RWPE1 (cell line): ENCODE results near the gene MPPED2.

Experiments used
- CTCF ChIA-PET: fragments of 350-600 bp; sonication (Branson Sonifier 250); formaldehyde crosslinking; extraction: SDS; loops from one replicate; lab custom pipeline; 2021; lab: Yijun Ruan, JAX
- POLR2A ChIA-PET: fragments of 400-600 bp; formaldehyde crosslinking; extraction: SDS; loops from one replicate; lab custom pipeline; 2020; ENCODE audit warnings: antibody characterized with exemption; ENCODE audit not compliant: low non-redundant PET; lab: Yijun Ruan, JAX
- DNase-seq: peaks from one replicate; pipeline ENCODE4 v3.0.0; 2012; ENCODE audit warnings: low spot score
- H3K27ac ChIP-seq: fragments of 450-650 bp; 2 replicates; pipeline ENCODE4 v1.5.1; 2017
- TF ChIP-seq, protein P1 (sequence below): fragments of 450-650 bp; conservative IDR thresholded peaks from 2 replicates; pipeline ENCODE4 v1.5.1; 2017; ENCODE audit warnings: low read depth, mild to moderate bottlenecking

Gene MPPED2

DNA sequence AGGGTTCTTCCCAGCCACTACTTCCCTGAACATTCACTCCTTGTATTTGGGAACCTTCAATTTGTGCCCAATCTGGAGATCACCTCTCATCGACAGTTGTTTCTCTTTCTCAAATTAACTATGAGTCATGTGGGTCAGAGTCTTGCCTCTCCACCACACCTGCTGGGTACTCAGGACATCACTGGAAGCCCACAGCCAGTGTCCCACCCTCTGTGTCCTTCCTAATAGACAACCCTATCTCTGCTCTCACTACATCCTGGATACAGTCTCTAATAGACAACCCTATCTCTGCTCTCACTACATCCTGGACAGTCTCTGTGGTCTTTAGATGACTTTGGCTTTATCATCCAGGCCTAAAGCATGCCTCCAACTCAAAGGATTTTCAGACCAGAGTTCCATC, 193.1 kb downstream of the MPPED2 start:
- ChIA-PET POLR2A (no interaction called here), CTCF (interaction anchor here (0.6 kb wide), 1 partner anchor 85 kb away, joined by 3 read pairs; no protein-coding TSS in a partner anchor)
- no peak for DNase-seq
- TF ChIP-seq, protein P1, sequence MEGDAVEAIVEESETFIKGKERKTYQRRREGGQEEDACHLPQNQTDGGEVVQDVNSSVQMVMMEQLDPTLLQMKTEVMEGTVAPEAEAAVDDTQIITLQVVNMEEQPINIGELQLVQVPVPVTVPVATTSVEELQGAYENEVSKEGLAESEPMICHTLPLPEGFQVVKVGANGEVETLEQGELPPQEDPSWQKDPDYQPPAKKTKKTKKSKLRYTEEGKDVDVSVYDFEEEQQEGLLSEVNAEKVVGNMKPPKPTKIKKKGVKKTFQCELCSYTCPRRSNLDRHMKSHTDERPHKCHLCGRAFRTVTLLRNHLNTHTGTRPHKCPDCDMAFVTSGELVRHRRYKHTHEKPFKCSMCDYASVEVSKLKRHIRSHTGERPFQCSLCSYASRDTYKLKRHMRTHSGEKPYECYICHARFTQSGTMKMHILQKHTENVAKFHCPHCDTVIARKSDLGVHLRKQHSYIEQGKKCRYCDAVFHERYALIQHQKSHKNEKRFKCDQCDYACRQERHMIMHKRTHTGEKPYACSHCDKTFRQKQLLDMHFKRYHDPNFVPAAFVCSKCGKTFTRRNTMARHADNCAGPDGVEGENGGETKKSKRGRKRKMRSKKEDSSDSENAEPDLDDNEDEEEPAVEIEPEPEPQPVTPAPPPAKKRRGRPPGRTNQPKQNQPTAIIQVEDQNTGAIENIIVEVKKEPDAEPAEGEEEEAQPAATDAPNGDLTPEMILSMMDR: no peak
- H3K27ac ChIP-seq: no peak overlapping the region

DNA sequence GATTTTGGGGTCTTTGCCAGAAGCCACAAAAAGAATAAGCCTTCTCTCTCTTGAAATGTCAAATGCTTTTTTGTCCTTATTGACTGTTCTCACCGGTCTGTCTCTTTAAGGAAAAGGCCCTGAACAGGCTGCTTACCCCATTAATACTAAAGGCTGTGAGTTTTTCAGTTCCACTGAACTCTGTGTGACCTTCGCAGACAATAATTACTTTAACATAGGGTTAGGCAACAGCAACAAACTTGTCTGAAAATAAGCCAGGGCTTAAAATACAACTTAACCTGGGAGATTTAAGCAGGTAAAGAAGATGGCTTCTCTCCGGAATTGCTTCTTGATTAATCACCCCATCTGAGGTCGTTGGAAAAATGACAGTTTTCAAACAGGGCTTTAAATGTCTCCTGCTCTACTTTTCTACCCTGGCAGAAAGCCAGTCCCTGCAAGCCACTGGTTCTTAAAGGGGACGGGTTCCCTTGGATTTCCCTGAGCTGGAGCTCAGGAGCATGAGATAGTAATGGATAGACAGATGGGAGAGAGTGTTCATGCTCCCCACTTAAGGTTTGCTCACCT, 193.8 kb downstream of the MPPED2 start:
- no peak for DNase-seq
- TF ChIP-seq, protein P1: no peak
- ChIA-PET CTCF (interaction anchor here (0.6 kb wide), 1 partner anchor 86 kb away, joined by 3 read pairs; no protein-coding TSS in a partner anchor), POLR2A (no interaction called here)
- H3K27ac ChIP-seq: no peak overlapping the region

DNA sequence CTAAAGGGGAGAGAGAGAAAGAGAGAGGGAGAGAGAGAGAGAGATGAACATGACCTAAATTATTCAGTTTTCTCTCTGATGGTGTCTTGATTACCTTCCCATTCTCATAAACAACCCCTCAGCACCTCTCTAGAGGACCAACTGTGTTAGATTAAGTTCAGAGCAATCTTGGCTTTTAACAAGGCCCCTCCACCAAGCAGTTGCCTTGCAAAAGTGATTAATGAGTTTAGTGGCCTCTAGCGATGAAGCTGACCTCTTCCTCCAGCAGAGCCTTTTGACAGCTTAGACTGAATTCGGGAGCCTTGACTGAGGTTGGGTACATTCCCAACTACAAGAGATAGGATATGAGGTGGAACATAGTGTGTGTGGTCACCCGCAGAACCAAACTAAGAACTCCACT, 197.2 kb downstream of the MPPED2 start:
- no peak for DNase-seq
- ChIA-PET CTCF (interaction anchor here (0.6 kb wide), 1 partner anchor 529 kb away, joined by 3 read pairs; no protein-coding TSS in a partner anchor), POLR2A (no interaction called here)
- TF ChIP-seq, protein P1: no peak
- H3K27ac ChIP-seq: no peak overlapping the region

DNA sequence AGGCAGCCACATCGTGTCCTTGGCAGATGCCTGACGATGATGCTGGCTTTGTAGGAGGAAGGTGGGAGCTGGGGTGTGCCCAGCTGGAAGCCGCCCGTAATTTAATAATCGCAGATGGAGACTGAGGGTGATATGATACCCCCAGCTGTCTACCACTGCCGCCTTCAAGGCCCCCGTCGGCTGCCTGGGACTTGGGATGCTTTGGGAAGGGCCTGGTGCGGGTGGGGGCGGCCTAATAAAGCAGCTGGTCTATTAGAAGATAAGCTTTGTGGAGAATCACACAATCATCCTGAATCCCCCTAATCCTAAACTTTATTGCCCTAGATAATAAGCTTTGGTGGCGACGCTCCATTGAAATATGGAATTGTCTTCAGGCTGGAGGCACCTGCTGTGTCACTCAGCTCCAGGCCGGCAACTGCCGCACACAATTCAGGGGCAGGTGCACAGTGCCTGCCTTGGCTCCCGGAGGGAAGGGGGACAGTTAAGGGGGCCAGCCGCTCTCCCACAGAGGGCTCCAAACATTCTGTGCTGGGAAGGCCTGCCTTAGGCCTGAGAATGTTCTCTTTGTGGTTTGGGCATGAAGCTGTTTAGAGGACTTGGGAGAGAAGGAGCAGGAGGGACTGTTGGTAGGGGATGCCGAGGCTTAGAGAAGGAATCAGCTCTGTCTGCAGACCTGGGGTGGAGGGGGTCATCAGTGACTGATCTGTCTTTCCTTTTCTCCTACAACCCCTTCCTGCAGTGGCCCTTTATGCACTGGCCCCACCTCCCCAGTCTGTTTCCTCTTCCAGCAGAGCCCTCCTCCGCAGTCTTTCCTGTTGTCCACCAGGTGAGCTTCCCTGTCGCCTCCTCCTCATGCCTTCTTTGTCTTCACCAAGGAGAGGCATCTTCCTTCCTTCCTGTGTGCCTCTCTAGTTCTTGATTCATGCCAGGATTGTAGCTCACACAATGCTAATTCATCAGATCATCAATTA, 198.0 kb downstream of the MPPED2 start:
- ChIA-PET CTCF (interaction anchor here (0.6 kb wide), 2 partner anchors 19 to 530 kb away, joined by 3 read pairs; no protein-coding TSS in a partner anchor), POLR2A (no interaction called here)
- TF ChIP-seq, protein P1: no peak
- DNase-seq: no peak
- H3K27ac ChIP-seq: no peak overlapping the region

DNA sequence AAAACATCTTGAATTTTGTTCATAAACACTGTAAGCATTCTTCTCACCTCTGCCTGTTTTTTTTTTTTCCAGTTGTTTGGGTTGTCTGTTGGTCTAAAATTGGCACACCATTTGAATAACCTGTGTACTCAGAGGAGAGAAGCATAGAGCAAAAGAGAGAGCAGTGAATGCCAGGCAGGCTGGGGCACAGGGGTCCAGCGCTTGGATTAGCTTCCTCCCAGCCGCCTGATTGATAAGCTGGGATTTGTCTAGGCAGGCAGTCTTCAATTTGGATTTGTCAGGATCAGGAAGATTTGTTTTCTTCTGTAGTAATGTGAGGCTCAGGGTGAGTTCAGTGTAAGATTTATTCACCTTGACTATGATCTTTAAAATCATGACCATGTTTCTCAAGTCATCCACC, 204.3 kb downstream of the MPPED2 start:
- TF ChIP-seq, protein P1: no peak
- POLR2A ChIA-PET: no interaction called here
- DNase-seq: no peak
- CTCF ChIA-PET: interaction anchor here (0.6 kb wide), 1 partner anchor 204 kb away, joined by 6 read pairs; the partner anchor contains the start of gene MPPED2
- H3K27ac ChIP-seq: no peak overlapping the region

DNA sequence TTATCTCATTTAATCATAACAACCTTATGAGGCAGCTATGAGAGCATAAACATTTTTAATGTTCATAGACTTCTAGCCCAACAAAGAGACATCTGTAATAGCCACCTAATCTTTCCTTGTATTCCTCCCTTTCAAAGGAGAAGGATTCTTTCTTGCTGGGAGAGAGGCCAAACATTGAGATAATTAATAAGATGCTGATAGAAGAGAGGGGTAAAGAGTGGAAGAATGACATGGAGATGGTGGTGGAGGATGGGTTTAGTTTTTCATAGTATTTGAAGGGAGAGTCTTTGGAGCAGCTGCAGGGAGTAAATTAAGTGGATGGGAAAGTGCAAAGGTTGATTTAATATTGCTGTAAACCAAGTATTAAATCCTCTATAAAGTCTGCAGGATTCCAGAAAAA, 205.3 kb downstream of the MPPED2 start:
- POLR2A ChIA-PET: no interaction called here
- H3K27ac ChIP-seq: no peak overlapping the region
- TF ChIP-seq, protein P1: no peak
- CTCF ChIA-PET: no interaction called here
- no peak for DNase-seq
